GM19395 (cell line): Measurements from ENCODE around the gene MACROD1.

Experiments
- ATAC-seq: cut with Tn5 transposase; IDR thresholded peaks from one replicate; pipeline ENCODE4 v1.9.1; 2021; ENCODE audit warnings: mild to moderate bottlenecking, moderate library complexity; ENCODE audit not compliant: unreplicated experiment

MACROD1 gene

DNA sequence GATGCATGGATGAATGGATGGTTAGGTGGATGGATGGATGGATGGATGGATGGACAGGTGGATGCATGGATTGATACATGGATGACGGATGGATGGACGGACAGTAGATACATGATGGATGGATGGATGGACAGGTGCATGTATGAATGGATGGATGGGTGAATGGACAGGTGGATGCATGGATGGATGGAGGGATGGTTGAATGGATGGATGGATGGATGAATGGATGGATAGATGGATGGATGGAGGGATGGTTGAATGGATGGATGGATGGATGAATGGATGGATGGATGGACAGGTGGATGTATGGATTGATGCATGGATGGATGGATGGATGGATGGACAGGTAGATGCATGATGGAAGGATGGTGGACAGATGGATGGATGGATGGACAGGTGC lies 51.7 kb downstream of the MACROD1 start:
- ATAC-seq, result no peak

DNA sequence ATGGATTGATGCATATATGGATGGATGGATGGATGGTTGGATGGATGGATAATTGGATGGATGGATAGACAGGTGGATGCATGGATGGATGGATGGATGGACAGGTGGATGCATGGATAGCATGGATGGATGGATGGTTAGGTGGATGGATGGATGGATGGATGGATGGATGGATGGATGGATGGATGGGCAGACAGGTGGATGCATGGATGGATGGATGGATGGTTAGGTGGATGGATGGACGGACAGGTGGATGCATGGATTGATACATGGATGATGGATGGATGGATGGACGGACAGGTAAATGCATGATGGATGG lies 52.5 kb downstream of the MACROD1 start:
- no peak for ATAC-seq

DNA sequence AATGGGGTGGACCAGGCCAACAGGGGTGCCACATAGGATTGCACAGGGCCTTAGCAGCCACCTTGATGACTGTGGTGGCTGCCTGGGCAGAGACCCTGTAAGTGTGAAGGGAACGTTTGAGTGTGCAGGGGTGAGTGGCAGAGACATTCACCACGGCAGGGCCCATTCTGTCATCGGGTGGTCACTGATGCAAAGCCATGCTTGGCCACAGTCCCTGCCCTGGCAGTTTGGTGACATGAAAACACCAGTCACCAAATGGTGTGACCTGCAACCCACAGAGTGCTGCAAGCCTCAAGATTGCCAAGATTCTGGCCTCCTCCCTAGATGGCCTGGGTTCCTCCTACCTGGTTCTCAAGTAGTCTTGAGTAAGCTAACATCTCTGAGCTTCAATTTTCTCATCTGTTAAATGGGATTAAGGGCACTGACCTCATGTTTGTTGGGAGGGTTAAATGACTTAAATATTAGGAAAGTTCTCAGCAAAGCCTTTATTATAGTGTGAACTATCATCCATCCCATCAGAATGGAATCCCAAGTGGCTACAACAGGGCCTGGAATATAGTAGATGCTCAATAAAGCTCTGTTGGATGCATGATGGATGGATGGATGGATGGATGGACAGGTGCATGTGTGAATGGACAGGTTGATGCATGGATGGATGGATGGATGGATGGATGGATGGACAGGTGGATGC lies 53.0 kb downstream of the MACROD1 start:
- no peak for ATAC-seq

GRCh38 chr11:64110465-64111375 lies 55.2 kb downstream of the MACROD1 start:
- ATAC-seq, result no peak

DNA sequence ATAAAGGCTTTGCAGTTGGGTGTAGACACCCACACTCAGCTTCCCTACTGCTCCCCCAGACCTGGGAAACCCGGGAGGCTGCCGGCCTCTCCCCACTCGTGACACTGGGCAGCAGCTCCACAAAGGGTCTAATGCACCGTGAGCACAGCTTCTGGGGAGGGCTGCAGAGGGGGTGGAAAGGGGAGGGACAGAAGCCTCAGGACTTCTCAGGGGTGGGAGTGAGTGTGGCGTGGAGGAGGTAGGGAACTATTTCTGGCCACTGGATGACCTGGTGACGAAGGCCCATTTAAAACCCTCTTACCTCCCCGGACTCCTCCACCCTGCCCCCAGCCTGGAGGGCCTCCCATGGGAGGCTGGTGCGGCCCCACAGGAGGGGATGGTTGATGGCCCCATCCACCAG lies 56.6 kb downstream of the MACROD1 start:
- no peak for ATAC-seq

- no peak for ATAC-seq
Measured at GRCh38 chr11:64107303-64107702, 58.6 kb downstream of the MACROD1 start.

DNA sequence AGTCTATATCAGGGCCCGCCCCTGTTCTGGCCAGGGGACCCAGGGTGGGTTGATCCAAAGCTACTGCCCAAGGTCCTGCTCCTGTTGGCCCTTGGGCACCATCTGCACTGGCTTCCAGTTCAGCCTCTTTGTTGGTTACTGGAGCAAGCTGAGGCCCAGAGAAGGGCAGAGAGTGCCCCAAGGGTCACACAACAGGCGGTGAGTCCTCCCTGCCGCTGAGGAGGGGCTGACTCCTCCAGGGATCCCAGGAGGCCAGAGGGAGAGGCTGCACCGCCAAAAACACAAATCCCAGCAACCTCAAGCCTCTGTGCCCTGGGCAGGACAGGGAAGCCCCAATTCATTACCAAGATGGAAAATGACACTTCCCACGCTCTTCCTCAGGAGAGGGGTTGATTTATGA lies 61.3 kb downstream of the MACROD1 start:
- ATAC-seq, result no peak

- ATAC-seq, result no peak
Measured at GRCh38 chr11:64103277-64103985, 62.5 kb downstream of the MACROD1 start.

GRCh38 chr11:64102005-64102738 lies 63.7 kb downstream of the MACROD1 start:
- ATAC-seq, result no peak

DNA sequence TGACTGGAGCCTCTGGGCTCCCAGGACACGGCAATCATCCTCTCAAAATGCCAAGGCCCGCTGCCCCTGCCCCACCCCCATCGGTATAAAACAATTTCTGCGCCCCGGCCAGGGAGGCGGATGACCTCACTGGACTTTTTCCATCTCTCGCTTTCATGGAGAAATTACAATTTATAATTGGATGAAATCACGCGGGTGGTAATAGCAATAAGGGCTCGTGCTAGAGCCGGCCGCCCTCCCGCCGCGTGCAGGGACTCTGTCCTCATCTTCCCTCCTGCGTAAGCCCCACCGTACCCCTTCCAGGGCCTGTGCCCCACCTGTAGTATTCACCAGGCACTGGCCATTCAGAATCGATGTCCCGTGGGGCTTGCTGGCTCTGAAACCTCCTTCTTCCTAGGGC lies 64.5 kb downstream of the MACROD1 start:
- ATAC-seq, result no peak

DNA sequence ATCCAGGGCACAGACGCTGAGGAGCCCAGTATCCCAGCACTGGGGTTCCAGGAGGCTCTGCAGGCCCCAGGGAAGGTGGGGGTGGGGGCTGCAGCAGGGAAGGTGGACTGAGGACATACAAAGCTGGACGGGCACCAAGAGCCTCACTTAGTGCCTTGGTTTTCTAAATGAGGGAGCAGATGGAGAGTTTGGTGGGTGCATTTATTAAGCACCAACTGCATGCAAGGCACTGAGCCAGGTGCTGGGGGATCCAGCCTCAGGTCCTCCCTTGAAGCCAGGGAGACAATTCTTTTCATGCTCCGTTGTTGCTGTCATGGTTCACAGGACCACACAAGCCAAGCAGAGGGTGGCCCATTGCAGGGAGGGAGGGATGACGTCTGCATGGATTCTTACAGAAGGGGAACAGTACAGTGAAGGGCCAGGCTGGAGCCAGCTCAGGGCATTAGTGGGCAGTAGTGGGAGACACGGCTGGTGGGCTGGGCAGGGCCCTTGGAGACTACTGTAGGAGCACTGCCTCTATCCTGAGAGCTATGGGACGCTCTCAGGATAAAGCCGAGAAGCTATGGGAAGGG lies 65.0 kb downstream of the MACROD1 start:
- ATAC-seq, result no peak

- ATAC-seq, result no peak
Measured at GRCh38 chr11:64100360-64100759, 65.6 kb downstream of the MACROD1 start.

GRCh38 chr11:64099436-64099835 lies 66.5 kb downstream of the MACROD1 start:
- ATAC-seq, result no peak

GRCh38 chr11:64098318-64098831 lies 67.5 kb downstream of the MACROD1 start:
- no peak for ATAC-seq

GRCh38 chr11:64097468-64098317 lies 68.2 kb downstream of the MACROD1 start:
- ATAC-seq, result no peak

GRCh38 chr11:64096835-64097234 lies 69.1 kb downstream of the MACROD1 start:
- ATAC-seq, result no peak

- no peak for ATAC-seq
Measured at GRCh38 chr11:64095949-64096348, 70.0 kb downstream of the MACROD1 start.

GRCh38 chr11:64095273-64095817 lies 70.6 kb downstream of the MACROD1 start:
- ATAC-seq, result no peak
